H9 (cell line): Measurements from ENCODE around the gene ATL1. TPM values are rescaled to one million over a fixed set of nuclear protein-coding genes. Genes with fewer than 3 reads are reported as not detected.

Source experiments
- DNase-seq: peaks from one replicate; pipeline ENCODE4 v3.0.0-alpha.2; 2017
- H2AFZ ChIP-seq: one replicate; pipeline ENCODE4 v1.6.1; 2013; ENCODE audit warnings: mild to moderate bottlenecking, low read length, control low read depth, moderate library complexity
- H2AK5ac ChIP-seq: 2 replicates; pipeline ENCODE4 v1.6.1; 2013; ENCODE audit warnings: low read length, control low read depth, mixed read lengths; ENCODE audit not compliant: insufficient read length
- H2BK120ac ChIP-seq: one replicate; pipeline ENCODE4 v1.6.1; 2013; ENCODE audit warnings: low read depth, mild to moderate bottlenecking, low read length, control low read depth, inconsistent platforms; ENCODE audit not compliant: poor library complexity, severe bottlenecking
- H2BK12ac ChIP-seq: 2 replicates; pipeline ENCODE4 v1.6.1; 2013; ENCODE audit warnings: low read length, control low read depth, mixed read lengths, low read depth; ENCODE audit not compliant: insufficient read length
- H2BK15ac ChIP-seq: 2 replicates; pipeline ENCODE4 v1.6.1; 2013; ENCODE audit warnings: low read depth, low read length, control low read depth
- H2BK20ac ChIP-seq: one replicate; pipeline ENCODE4 v1.6.1; 2013; ENCODE audit warnings: low read depth, mild to moderate bottlenecking, low read length, control low read depth, inconsistent platforms; ENCODE audit not compliant: poor library complexity, severe bottlenecking
- H2BK5ac ChIP-seq: 2 replicates; pipeline ENCODE4 v1.6.1; 2013; ENCODE audit warnings: low read length, control low read depth, mixed read lengths; ENCODE audit not compliant: insufficient read length
- H3K14ac ChIP-seq: 2 replicates; pipeline ENCODE4 v1.6.1; 2013; ENCODE audit warnings: low read length, control low read depth; ENCODE audit not compliant: insufficient read depth
- H3K18ac ChIP-seq: 2 replicates; pipeline ENCODE4 v1.6.1; 2013; ENCODE audit warnings: low read depth, mild to moderate bottlenecking, mixed read lengths, low read length, control low read depth; ENCODE audit not compliant: insufficient read length
- H3K23ac ChIP-seq: 2 replicates; pipeline ENCODE4 v1.6.1; 2013; ENCODE audit warnings: low read length, control low read depth, mixed read lengths, low read depth; ENCODE audit not compliant: insufficient read length
- H3K23me2 ChIP-seq: 2 replicates; pipeline ENCODE4 v1.6.1; 2013; ENCODE audit warnings: low read depth, mild to moderate bottlenecking, mixed read lengths, low read length, control low read depth; ENCODE audit not compliant: insufficient read length, poor library complexity, severe bottlenecking
- H3K27ac ChIP-seq: 2 replicates; pipeline ENCODE4 v1.5.1; 2013; ENCODE audit warnings: low read length, control low read depth, mixed read lengths, low read depth; ENCODE audit not compliant: insufficient read length
- H3K27me3 ChIP-seq: 2 replicates; pipeline ENCODE4 v1.6.1; 2013; ENCODE audit warnings: low read length, control low read depth, inconsistent platforms; ENCODE audit not compliant: insufficient read depth
- H3K4ac ChIP-seq: 2 replicates; pipeline ENCODE4 v1.6.1; 2013; ENCODE audit warnings: low read depth, mild to moderate bottlenecking, control low read depth, inconsistent platforms, low read length, moderate library complexity
- H3K4me1 ChIP-seq: 2 replicates; pipeline ENCODE4 v1.6.1; 2013; ENCODE audit warnings: low read length, control low read depth, inconsistent platforms; ENCODE audit not compliant: insufficient read depth
- H3K4me2 ChIP-seq: 2 replicates; pipeline ENCODE4 v1.6.1; 2013; ENCODE audit warnings: low read length, control low read depth, mixed read lengths; ENCODE audit not compliant: insufficient read length, insufficient read depth
- H3K56ac ChIP-seq: 2 replicates; pipeline ENCODE4 v1.6.1; 2013; ENCODE audit warnings: low read depth, mild to moderate bottlenecking, mixed read lengths, low read length, control low read depth; ENCODE audit not compliant: insufficient read length
- H3K79me1 ChIP-seq: 2 replicates; pipeline ENCODE4 v1.6.1; 2013; ENCODE audit warnings: low read depth, mild to moderate bottlenecking, moderate library complexity, low read length, control low read depth, inconsistent platforms; ENCODE audit not compliant: insufficient read depth, poor library complexity, severe bottlenecking
- H3K79me2 ChIP-seq: 2 replicates; pipeline ENCODE4 v1.6.1; 2013; ENCODE audit warnings: low read length, control low read depth, inconsistent platforms; ENCODE audit not compliant: insufficient read depth
- H3K9ac ChIP-seq: 2 replicates; pipeline ENCODE4 v1.6.1; 2013; ENCODE audit warnings: low read length, control low read depth, mixed read lengths; ENCODE audit not compliant: insufficient read length; ENCODE audit errors: extremely low read depth
- H3K9me3 ChIP-seq: one replicate; pipeline ENCODE4 v1.6.1; 2013; ENCODE audit warnings: low read depth, low read length, inconsistent platforms; ENCODE audit not compliant: control insufficient read depth
- H3T11ph ChIP-seq: one replicate; pipeline ENCODE4 v1.6.1; 2013; ENCODE audit warnings: mild to moderate bottlenecking, low read length, control low read depth, inconsistent platforms
- H4K20me1 ChIP-seq: one replicate; pipeline ENCODE4 v1.6.1; 2013; ENCODE audit not compliant: control insufficient read depth, insufficient read length, insufficient read depth
- H4K5ac ChIP-seq: 2 replicates; pipeline ENCODE4 v1.6.1; 2013; ENCODE audit warnings: low read depth, mild to moderate bottlenecking, mixed read lengths, low read length, control low read depth; ENCODE audit not compliant: insufficient read length
- H4K8ac ChIP-seq: replicated peaks from 2 replicates; pipeline ENCODE4 v1.6.1; 2013; ENCODE audit warnings: low read length, control low read depth, mixed read lengths, low read depth; ENCODE audit not compliant: insufficient read length
- H4K91ac ChIP-seq: 2 replicates; pipeline ENCODE4 v1.6.1; 2013; ENCODE audit warnings: low read depth, mild to moderate bottlenecking, moderate library complexity, mixed read lengths, low read length, control low read depth; ENCODE audit not compliant: insufficient read length
- H3K27ac Mint-ChIP-seq, 3 experiments: 2 replicates in 2 of 3; 3 replicates in 1 of 3; pipeline ENCODE4 v1.8.0; 2020 to 2021; ENCODE audit warnings: mixed read lengths in 3 of 3, mild to moderate bottlenecking in 1 of 3, moderate library complexity in 1 of 3
- H3K27me3 Mint-ChIP-seq: 2 replicates; pipeline ENCODE4 v1.8.0; 2021; ENCODE audit warnings: low read depth, mild to moderate bottlenecking, moderate library complexity, mixed read lengths
- H3K36me3 Mint-ChIP-seq, 3 experiments: 2 replicates in 2 of 3; 3 replicates in 1 of 3; pipeline ENCODE4 v1.8.0; 2020 to 2021; ENCODE audit warnings: low read depth in 3 of 3, mixed read lengths in 3 of 3; ENCODE audit not compliant: insufficient read depth in 1 of 3
- H3K4me1 Mint-ChIP-seq, 2 experiments: 2 replicates each; pipeline ENCODE4 v1.8.0; 2020; ENCODE audit warnings: mixed read lengths in 2 of 2
- H3K4me3 Mint-ChIP-seq, 2 experiments: 2 replicates in 1 of 2; 3 replicates in 1 of 2; pipeline ENCODE4 v1.8.0; 2020 to 2021; ENCODE audit warnings: mild to moderate bottlenecking in 2 of 2, mixed read lengths in 2 of 2, moderate library complexity in 1 of 2
- H3K9me3 Mint-ChIP-seq, 2 experiments: 2 replicates in 1 of 2; 3 replicates in 1 of 2; pipeline ENCODE4 v1.8.0; 2020; ENCODE audit warnings: mild to moderate bottlenecking in 2 of 2, mixed read lengths in 2 of 2, moderate library complexity in 1 of 2
- total RNA-seq: library from RNA; stranded (reverse); gene quantifications from 2 replicates; pipeline ENCODE4 v1.2.1, GENCODE V29; 2021
- TF ChIP-seq, protein P1 (sequence below): fragments of 200-600 bp; sonication (generic); conservative IDR thresholded peaks from 3 replicates; pipeline ENCODE4 v1.8.0; 2021; ENCODE audit warnings: antibody characterized with exemption, mild to moderate bottlenecking

The ATL1 gene
- total RNA-seq, 1 experiment from 2014 or later: 3.0 TPM

DNA sequence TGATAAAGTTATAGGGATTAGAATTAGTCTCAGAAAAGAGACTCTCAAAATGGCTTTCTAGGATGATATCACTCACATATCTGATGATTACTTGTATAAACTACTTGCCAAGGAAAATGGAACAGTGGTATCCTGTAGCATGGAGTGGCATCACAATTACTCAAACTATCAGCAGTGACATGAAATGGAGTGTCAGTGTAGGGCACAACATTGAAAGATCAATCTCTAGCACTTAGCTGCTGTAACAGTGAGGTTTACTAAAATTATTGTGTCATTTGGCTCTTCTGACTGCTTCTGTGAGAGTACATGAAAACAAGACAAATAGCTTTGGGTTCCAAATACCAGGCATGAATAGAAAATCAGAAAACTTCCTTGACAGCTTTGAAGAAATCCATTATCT, 20.9 kb upstream of the ATL1 start:
- Mint-ChIP-seq H3K27ac (no peak overlapping the region), H3K4me3 (no peak overlapping the region), H3K36me3 (peaks cover 13 to 23% (median 20%) of the 10 kb centered on the region in 3 experiments), H3K4me1 (no peaks in the 10 kb centered on the region), H3K27me3 (no peaks in the 10 kb centered on the region; the same call in 1 of the 2 replicates), H3K9me3 (peaks cover 16 to 20% of the 10 kb centered on the region in 2 experiments)
- no peak overlapping the region for H2AK5ac ChIP-seq
- H2AFZ ChIP-seq: no peak overlapping the region
- no peak overlapping the region for H4K5ac ChIP-seq
- H3K27me3 ChIP-seq: no peaks in the 10 kb centered on the region; the same call in 1 of the 2 replicates
- H2BK12ac ChIP-seq: no peak overlapping the region
- no peak overlapping the region for H2BK15ac ChIP-seq
- H3K23ac ChIP-seq: no peak overlapping the region
- H3K9me3 ChIP-seq: no peaks in the 10 kb centered on the region
- no peaks in the 10 kb centered on the region for H3K23me2 ChIP-seq
- H2BK120ac ChIP-seq: no peak overlapping the region
- H3K79me2 ChIP-seq: no peaks in the 10 kb centered on the region
- no peak overlapping the region for H4K8ac ChIP-seq
- no peak overlapping the region for H2BK20ac ChIP-seq
- no peak overlapping the region for H2BK5ac ChIP-seq
- TF ChIP-seq, protein P1, sequence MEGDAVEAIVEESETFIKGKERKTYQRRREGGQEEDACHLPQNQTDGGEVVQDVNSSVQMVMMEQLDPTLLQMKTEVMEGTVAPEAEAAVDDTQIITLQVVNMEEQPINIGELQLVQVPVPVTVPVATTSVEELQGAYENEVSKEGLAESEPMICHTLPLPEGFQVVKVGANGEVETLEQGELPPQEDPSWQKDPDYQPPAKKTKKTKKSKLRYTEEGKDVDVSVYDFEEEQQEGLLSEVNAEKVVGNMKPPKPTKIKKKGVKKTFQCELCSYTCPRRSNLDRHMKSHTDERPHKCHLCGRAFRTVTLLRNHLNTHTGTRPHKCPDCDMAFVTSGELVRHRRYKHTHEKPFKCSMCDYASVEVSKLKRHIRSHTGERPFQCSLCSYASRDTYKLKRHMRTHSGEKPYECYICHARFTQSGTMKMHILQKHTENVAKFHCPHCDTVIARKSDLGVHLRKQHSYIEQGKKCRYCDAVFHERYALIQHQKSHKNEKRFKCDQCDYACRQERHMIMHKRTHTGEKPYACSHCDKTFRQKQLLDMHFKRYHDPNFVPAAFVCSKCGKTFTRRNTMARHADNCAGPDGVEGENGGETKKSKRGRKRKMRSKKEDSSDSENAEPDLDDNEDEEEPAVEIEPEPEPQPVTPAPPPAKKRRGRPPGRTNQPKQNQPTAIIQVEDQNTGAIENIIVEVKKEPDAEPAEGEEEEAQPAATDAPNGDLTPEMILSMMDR: no peak
- no peak overlapping the region for H3T11ph ChIP-seq
- H3K18ac ChIP-seq: no peak overlapping the region
- no peaks in the 10 kb centered on the region for H3K4me1 ChIP-seq
- DNase-seq: no peak
- no peak overlapping the region for H3K4ac ChIP-seq
- H4K91ac ChIP-seq: no peak overlapping the region
- no peak overlapping the region for H3K9ac ChIP-seq
- H3K56ac ChIP-seq: no peak overlapping the region
- no peak overlapping the region for H3K14ac ChIP-seq
- no peak overlapping the region for H3K4me2 ChIP-seq
- no peaks in the 10 kb centered on the region for H3K79me1 ChIP-seq
- no peaks in the 10 kb centered on the region for H4K20me1 ChIP-seq
- no peak overlapping the region for H3K27ac ChIP-seq
